Osteoblast (primary cell): ENCODE results near the gene MED23. TPM values are rescaled to one million over a fixed set of nuclear protein-coding genes. Genes with fewer than 3 reads are reported as not detected.
A peak's percentile ranks its signal among the peaks of the same experiment; 100 is the strongest.

Experiments used
- DNase-seq: peaks from one replicate; pipeline ENCODE4 v3.0.0; 2011; ENCODE audit warnings: low spot score, mixed read lengths; ENCODE audit not compliant: insufficient read length; ENCODE audit errors: missing footprints
- H2AFZ ChIP-seq: 2 replicates; pipeline ENCODE4 v1.6.0; 2011; ENCODE audit warnings: mild to moderate bottlenecking, low read length
- H3K27ac ChIP-seq: 2 replicates; pipeline ENCODE4 v1.5.1; 2011; ENCODE audit warnings: mild to moderate bottlenecking, low read depth, low read length, moderate library complexity
- H3K27me3 ChIP-seq: 2 replicates; pipeline ENCODE4 v1.6.0; 2012; ENCODE audit warnings: mild to moderate bottlenecking, control low read depth, inconsistent platforms, low read length, moderate library complexity; ENCODE audit not compliant: insufficient read depth
- H3K36me3 ChIP-seq: 2 replicates; pipeline ENCODE4 v1.5.1; 2011; ENCODE audit warnings: mild to moderate bottlenecking, low read length, control low read depth, moderate library complexity; ENCODE audit not compliant: insufficient read depth
- H3K4me1 ChIP-seq: 2 replicates; pipeline ENCODE4 v1.5.1; 2011; ENCODE audit warnings: mild to moderate bottlenecking, low read length, control low read depth, moderate library complexity; ENCODE audit not compliant: insufficient read depth
- H3K4me2 ChIP-seq: 2 replicates; pipeline ENCODE4 v1.6.0; 2011; ENCODE audit warnings: mild to moderate bottlenecking, low read length; ENCODE audit not compliant: insufficient read depth
- H3K4me3 ChIP-seq: fragments of 200-600 bp; sonication (generic); 3 replicates; pipeline ENCODE4 v1.5.1; 2012; ENCODE audit warnings: mild to moderate bottlenecking, low read length, inconsistent platforms; ENCODE audit not compliant: insufficient read depth
- H3K79me2 ChIP-seq: 2 replicates; pipeline ENCODE4 v1.6.0; 2012; ENCODE audit warnings: mild to moderate bottlenecking, low read length, control low read depth, inconsistent platforms; ENCODE audit not compliant: insufficient read depth
- H3K9me3 ChIP-seq: 2 replicates; pipeline ENCODE4 v1.5.1; 2011; ENCODE audit warnings: low read depth, low read length, control low read depth
- H4K20me1 ChIP-seq: 2 replicates; pipeline ENCODE4 v1.6.0; 2012; ENCODE audit warnings: mild to moderate bottlenecking, low read length, control low read depth; ENCODE audit not compliant: insufficient read depth
- CTCF ChIP-seq: IDR thresholded peaks from 2 replicates; pipeline ENCODE4 v1.5.1; 2011; ENCODE audit warnings: mild to moderate bottlenecking, low read depth, low read length, moderate library complexity; ENCODE audit errors: extremely low read depth
- total RNA-seq: library from RNA; depleted of rRNA; stranded (reverse); fragments of >200 nt; gene quantifications from 2 replicates; pipeline ENCODE4 v1.2.3, GENCODE V29; 2012

Gene MED23
- total RNA-seq, 1 donor: 34.0 TPM

GRCh38 chr6:131581523-131581922 is 46.5 kb downstream of the MED23 start:
- H2AFZ ChIP-seq: no peak overlapping the region
- no peaks in the 10 kb centered on the region for H3K27me3 ChIP-seq
- peaks cover 29% of the 10 kb centered on the region for H3K36me3 ChIP-seq
- H3K4me3 ChIP-seq: no peak overlapping the region
- H3K4me2 ChIP-seq: no peak overlapping the region
- no peak for TF ChIP-seq CTCF
- no peak overlapping the region for H3K27ac ChIP-seq
- H3K9me3 ChIP-seq: no peaks in the 10 kb centered on the region
- H3K79me2 ChIP-seq: no peaks in the 10 kb centered on the region
- DNase-seq: no peak
- no peaks in the 10 kb centered on the region for H3K4me1 ChIP-seq
- no peaks in the 10 kb centered on the region for H4K20me1 ChIP-seq

- Histone ChIP-seq H3K4me2 (no peak overlapping the region), H4K20me1 (no peaks in the 10 kb centered on the region), H3K79me2 (no peaks in the 10 kb centered on the region), H3K27me3 (no peaks in the 10 kb centered on the region), H3K4me3 (no peak overlapping the region), H3K9me3 (no peaks in the 10 kb centered on the region), H3K27ac (no peak overlapping the region), H3K4me1 (no peaks in the 10 kb centered on the region), H3K36me3 (peaks cover 14% of the 10 kb centered on the region), H2AFZ (no peak overlapping the region)
- peak; percentile 10 for DNase-seq
- no peak for TF ChIP-seq CTCF
Observed at GRCh38 chr6:131575834-131576478, 52.1 kb downstream of the MED23 start.

- DNase-seq: no peak
- no peaks in the 10 kb centered on the region for H3K79me2 ChIP-seq
- H2AFZ ChIP-seq: no peak overlapping the region
Observed at GRCh38 chr6:131574686-131575085, 53.4 kb downstream of the MED23 start.

GRCh38 chr6:131574133-131574532 is 53.9 kb downstream of the MED23 start:
- no peak overlapping the region for H3K27ac ChIP-seq
- no peak overlapping the region for H3K4me3 ChIP-seq
- no peaks in the 10 kb centered on the region for H4K20me1 ChIP-seq
- no peak for DNase-seq
- H3K36me3 ChIP-seq: peaks cover 8% of the 10 kb centered on the region
- TF ChIP-seq CTCF: no peak
- H3K79me2 ChIP-seq: no peaks in the 10 kb centered on the region
- no peak overlapping the region for H3K4me2 ChIP-seq
- no peak overlapping the region for H2AFZ ChIP-seq
- H3K27me3 ChIP-seq: no peaks in the 10 kb centered on the region
- H3K4me1 ChIP-seq: no peaks in the 10 kb centered on the region
- H3K9me3 ChIP-seq: no peaks in the 10 kb centered on the region

More at GRCh38 chr6:131574686-131575085, 53.4 kb downstream of the MED23 start:
- no peak for TF ChIP-seq CTCF
- Histone ChIP-seq H3K4me1 (no peaks in the 10 kb centered on the region), H3K4me3 (no peak overlapping the region), H3K27me3 (no peaks in the 10 kb centered on the region), H3K36me3 (peaks cover 8% of the 10 kb centered on the region), H4K20me1 (no peaks in the 10 kb centered on the region), H3K27ac (no peak overlapping the region), H3K9me3 (no peaks in the 10 kb centered on the region), H3K4me2 (no peak overlapping the region)
